Stimulated activated naive CD4-positive, alpha-beta T cell treated with Interleukin-2 at 50 U/mL for 16 hours (primary cell): ENCODE data around the gene WBP1L.
"Not testable (repeated sequence)": the region's sequence is repeated elsewhere in the genome, so short reads cannot be mapped to it uniquely, and the experiment has no call there.

ENCODE experiments used
- DNase-seq: peaks from one replicate; lab custom pipeline; 2025; lab: John Stamatoyannopoulos, UW

The WBP1L gene

GRCh38 chr10:102758933-102759262 lies 15.2 kb downstream of the WBP1L start:
- DNase-seq: not testable (repeated sequence)

- no peak for DNase-seq
Measured at GRCh38 chr10:102759497-102760210, 15.9 kb downstream of the WBP1L start.

GRCh38 chr10:102761981-102762380 lies 18.2 kb downstream of the WBP1L start:
- DNase-seq: no peak

- DNase-seq: no peak
Measured at GRCh38 chr10:102762401-102763015, 18.8 kb downstream of the WBP1L start.

GRCh38 chr10:102763037-102763607 lies 19.4 kb downstream of the WBP1L start:
- DNase-seq: no peak

- no peak for DNase-seq
Measured at GRCh38 chr10:102764470-102765161, 20.9 kb downstream of the WBP1L start.

- no peak for DNase-seq
Measured at GRCh38 chr10:102765336-102765735, 21.6 kb downstream of the WBP1L start.

- no peak for DNase-seq
Measured at GRCh38 chr10:102767428-102768160, 23.8 kb downstream of the WBP1L start.

- DNase-seq: no peak
Measured at GRCh38 chr10:102769375-102770107, 25.8 kb downstream of the WBP1L start.

- DNase-seq: no peak
Measured at GRCh38 chr10:102770108-102770482, 26.3 kb downstream of the WBP1L start.

GRCh38 chr10:102770792-102771191 lies 27.0 kb downstream of the WBP1L start:
- DNase-seq: no peak

GRCh38 chr10:102773320-102773719 lies 29.6 kb downstream of the WBP1L start:
- DNase-seq: no peak

- no peak for DNase-seq
Measured at GRCh38 chr10:102773986-102774385, 30.2 kb downstream of the WBP1L start.

- no peak for DNase-seq
Measured at GRCh38 chr10:102775201-102775934, 31.6 kb downstream of the WBP1L start.

- no peak for DNase-seq
Measured at GRCh38 chr10:102775935-102776669, 32.4 kb downstream of the WBP1L start.

GRCh38 chr10:102776779-102777456 lies 33.2 kb downstream of the WBP1L start:
- no peak for DNase-seq

- no peak for DNase-seq
Measured at GRCh38 chr10:102777711-102778453, 34.1 kb downstream of the WBP1L start.

- no peak for DNase-seq
Measured at GRCh38 chr10:102778781-102779180, 35.0 kb downstream of the WBP1L start.
